HG03378 (cell line): ENCODE data around the gene SYNE2.
"Not testable (repeated sequence)": the region's sequence is repeated elsewhere in the genome, so short reads cannot be mapped to it uniquely, and the experiment has no call there.

ENCODE experiments used
- ATAC-seq: cut with Tn5 transposase; IDR thresholded peaks from one replicate; pipeline ENCODE4 v1.9.1; 2021; ENCODE audit warnings: mild to moderate bottlenecking, moderate library complexity; ENCODE audit not compliant: unreplicated experiment

Gene SYNE2

DNA sequence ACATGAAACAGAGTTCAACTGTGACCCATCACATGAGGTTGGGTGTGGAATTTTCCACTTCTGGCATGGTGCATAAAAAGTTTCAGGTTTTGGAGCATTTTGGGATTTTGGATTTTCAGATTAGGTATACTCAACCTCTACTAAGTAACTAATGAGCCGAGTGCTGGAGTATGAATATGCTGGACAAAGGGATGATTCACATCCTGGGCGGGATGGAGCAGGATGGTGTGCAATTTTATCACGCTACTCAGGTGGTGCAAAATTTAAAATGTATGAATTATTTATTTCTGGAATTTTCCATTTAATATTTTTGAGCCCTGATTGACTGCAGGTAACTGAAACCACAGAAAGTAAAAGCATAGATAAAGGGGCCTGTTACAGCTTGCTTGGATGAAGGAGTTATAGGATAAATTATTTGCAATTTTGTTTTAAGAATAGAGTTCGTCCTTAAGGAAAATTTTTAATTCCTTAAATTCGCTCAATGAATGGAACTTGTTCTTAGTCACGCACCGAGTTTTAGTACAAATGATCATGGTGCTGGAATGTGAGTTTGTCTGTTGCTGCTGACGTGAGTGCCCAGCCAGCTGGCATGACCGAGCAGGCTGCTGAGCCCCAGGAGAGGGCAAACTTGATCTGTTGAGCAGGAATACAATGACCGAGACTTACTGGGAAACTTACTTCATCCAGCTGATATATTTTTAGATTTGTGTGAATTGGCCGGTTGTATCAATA is 265.0 kb downstream of the SYNE2 start:
- no peak for ATAC-seq

DNA sequence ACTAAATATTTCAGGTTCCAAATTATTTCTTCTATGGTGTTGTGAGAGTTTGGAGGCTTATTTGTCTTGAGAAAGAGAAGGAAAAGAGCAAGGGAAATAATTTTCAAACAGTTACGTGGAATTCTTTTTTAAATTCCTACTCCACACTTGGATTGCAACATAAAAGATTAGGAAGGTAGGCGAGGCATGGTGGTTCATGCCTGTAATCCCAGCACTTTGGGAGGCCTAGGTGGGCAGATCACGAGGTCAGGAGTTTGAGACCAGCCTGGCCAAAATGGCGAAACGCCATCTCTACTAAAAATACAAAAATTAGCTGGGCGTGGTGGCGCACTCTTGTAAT is 265.6 kb downstream of the SYNE2 start:
- not testable (repeated sequence) for ATAC-seq

GRCh38 chr14:64118892-64119291 is 266.1 kb downstream of the SYNE2 start:
- no peak for ATAC-seq

- no peak for ATAC-seq
Measured at GRCh38 chr14:64119500-64119899, 266.7 kb downstream of the SYNE2 start.

DNA sequence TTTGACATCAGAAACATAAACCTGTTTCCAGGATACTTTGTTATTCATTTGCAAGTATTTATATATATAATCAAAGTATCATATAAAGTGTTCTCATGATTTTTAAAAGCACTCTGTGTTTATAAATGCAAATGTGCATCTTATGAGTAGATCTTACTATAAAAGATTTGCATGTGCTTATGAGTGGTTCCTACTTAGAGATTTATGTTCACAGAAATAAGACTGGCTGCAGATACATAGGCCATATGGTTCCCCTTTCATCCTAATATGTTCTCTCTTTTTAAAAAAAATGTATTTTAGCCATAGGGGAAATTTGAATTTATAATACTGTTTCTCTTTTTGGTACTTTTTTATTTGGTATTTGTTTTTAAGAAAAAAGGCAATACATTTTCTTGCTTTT is 267.2 kb downstream of the SYNE2 start:
- ATAC-seq, result no peak

GRCh38 chr14:64123241-64123822 is 270.5 kb downstream of the SYNE2 start:
- ATAC-seq, result no peak

- ATAC-seq, result no peak
Measured at GRCh38 chr14:64125270-64125669, 272.5 kb downstream of the SYNE2 start.

- no peak for ATAC-seq
Measured at GRCh38 chr14:64126548-64126947, 273.7 kb downstream of the SYNE2 start.

DNA sequence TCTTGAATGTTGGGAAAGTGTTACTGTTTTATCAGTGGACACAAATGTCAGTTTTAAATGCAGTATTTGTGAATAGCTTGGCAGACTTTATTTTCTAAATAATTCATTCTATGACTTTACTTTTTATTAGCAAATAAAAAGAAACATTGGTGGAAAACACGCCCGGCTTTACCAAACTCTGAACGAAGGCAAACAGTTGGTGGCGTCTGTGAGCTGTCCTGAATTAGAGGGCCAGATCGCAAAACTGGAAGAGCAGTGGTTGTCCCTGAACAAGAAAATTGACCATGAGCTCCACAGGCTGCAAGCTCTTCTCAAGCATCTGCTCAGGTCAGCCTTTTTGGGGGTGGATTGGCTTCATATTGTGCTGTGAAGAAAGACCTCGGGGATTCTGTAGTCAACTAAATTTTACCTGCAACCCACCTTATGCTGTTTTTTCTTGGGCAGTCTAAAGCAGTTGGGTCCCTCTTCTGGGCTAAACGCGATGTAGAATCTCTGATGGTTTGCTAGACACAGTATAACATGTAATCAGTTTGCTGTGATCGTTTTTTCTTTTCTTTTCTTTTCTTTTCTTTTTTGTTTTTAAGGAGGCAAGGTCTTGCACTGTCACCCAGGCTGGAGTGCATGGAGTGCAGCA is 285.0 kb downstream of the SYNE2 start:
- no peak for ATAC-seq

DNA sequence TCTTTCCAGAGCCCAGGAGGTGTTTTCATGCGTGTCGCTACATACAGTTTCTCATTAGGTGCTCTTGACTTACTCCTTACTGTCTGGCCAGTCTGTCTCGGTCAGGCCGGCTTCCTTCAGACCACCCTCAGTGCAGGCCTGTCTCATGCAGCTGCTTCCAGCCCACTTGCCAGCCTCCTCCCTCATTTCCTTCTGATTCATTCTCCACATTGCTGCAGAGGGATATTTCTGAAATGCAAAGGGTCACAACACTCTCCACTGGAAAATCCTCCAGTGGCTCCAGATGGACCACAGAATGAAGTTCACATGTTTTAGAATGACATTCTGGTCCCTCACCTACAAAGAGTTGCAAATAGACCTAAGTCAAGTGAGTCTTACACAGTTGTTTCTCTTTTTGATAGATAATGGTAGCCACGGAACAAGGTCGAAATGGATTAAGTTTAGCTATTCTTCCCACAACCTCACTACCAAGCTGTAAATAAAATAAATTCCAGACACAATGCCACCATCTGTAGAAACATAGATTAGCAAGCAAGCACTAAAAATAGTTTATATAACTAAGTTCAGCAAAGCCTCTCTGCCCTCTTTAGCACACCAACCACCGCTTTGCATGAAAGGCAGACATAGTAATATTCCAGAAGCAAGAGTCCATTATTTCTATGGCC is 294.5 kb downstream of the SYNE2 start:
- ATAC-seq, result no peak

DNA sequence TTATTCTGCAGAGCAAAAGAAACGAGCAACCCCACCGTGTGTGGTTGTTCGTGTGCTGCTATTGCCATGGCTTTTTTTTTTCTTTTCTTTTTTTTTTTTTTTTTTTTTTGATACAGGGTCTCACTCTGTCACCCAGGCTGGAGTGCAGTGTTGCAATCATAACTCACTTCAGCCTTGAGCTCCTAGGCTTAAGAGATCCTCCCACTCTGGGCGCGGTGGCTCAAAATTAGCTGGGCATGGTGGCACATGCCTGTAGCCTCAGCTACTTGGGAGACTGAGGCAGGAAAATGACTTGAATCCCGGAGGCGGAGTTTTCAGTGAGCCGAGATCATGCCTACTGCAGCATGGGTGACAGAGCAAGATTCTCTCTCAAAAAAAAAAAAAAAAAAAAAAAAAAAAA is 297.1 kb downstream of the SYNE2 start:
- ATAC-seq, result no peak

DNA sequence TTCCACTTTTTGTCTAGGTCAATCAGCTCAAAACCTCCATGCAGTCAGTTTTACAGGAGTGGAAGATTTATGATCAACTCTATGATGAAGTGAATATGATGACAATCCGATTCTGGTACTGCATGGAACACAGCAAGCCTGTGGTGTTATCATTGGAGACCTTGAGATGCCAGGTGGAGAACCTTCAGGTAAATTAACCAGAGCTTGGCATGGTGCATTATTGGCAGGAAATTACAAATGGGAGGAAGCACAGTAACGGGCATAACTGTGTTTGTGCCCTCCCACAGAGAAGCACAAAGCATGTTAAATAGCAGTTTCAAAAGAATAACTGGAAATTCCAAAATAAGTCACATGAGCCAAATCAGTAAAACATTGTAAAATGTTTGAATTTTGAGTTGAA is 305.8 kb downstream of the SYNE2 start:
- ATAC-seq, result no peak

DNA sequence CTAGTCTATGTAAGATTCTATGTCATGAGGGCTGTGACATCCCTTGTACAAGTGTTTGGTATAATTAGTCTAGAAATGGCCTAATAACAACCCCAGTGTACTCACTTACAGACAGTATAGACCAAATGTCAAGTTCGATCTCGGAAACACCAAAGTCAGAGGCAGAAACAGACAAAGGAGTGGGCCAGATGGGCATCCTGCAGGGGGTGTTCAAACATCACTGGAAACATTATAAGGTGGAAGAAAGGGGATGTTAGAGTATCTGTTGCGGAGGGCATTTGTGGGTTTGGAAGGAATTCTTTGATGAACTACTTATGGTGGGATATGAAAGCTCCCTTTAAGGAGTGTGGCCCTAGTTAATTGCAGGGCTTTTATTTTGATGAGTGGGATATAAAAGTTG is 306.8 kb downstream of the SYNE2 start:
- ATAC-seq, result no peak

DNA sequence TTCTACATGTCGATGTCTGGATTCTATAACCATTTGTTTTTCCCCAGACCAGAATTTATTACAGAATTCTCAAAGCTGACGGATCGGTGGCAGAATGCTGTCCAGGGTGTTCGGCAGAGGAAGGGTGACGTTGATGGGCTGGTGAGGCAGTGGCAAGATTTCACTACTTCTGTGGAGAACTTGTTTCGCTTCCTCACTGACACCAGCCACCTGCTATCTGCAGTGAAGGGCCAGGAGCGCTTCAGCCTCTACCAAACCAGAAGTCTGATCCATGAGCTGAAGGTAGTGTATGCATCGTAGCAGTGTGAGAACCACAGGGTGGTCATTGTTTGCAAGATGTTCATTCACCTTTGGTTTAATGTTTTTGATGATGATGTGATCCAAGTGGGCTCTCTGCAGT is 317.4 kb downstream of the SYNE2 start:
- no peak for ATAC-seq

DNA sequence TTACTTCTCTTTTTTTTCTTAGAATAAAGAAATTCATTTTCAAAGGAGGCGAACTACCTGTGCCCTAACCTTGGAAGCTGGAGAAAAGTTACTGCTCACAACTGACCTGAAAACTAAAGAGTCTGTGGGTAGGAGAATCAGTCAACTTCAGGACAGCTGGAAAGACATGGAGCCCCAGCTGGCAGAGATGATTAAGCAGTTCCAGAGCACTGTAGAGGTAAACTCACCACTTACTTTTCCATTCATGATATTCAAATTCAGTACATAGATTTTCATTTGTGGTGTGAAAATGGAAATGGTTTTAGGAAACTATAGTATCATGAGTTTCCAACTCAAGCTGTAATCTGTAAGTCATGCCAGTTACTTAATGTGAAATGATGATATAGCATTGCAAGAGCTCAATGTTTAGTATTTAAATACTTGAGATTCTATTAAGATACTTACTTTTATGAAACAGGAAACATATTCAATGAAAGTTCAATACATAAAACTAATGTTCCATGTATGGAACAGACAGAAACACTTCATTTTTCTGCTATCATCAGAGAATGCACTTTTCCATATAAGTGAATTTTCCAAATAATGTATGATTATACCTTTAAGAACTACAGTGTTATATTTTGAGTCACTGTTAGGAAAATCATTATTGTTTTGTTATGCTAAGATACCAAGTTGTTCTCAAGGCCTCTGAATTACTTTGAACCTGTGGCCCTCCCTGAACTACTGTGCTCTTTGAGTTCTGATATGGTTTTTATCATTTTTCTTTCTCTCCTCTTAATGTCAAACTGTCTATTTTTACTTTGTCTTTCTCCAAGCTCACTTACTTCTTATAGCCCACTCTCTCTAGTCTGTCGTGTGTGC is 322.3 kb downstream of the SYNE2 start:
- ATAC-seq, result no peak

- ATAC-seq, result no peak
Measured at GRCh38 chr14:64176330-64176729, 323.5 kb downstream of the SYNE2 start.

DNA sequence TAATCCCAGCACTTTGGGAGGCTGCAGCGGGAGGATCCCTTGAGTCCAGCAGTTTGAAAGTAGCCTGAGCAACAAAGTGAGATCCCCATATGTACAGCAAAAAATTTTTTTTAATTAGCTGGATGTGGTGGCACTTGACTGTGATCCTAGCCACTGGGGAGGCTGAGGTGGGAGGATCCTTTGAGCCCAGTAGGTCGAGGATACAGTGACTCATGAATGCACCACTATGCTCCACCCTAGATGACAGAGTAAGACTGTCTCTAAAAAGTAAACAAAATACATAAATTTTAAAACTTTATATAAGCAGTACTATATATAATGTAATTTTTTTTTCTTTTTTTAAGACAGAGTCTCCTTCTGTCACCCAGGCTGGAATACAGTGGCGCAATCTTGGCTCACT is 326.0 kb downstream of the SYNE2 start:
- ATAC-seq, result no peak

DNA sequence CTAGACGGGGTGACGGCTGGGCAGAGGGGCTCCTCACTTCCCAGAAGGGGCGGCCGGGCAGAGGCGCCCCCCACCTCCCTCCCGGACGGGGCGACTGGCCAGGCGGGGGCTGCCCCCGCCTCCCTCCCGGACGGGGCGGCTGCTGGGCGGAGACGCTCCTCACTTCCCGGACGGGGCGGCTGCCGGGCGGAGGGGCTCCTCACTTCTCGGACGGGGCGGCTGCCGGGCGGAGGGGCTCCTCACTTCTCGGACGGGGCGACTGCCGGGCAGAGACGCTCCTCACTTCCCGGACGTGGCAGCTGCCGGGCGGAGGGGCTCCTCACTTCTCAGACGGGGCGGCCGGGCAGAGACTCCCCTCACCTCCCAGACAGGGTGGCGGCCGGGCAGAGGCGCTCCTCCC is 330.1 kb downstream of the SYNE2 start:
- not testable (repeated sequence) for ATAC-seq

DNA sequence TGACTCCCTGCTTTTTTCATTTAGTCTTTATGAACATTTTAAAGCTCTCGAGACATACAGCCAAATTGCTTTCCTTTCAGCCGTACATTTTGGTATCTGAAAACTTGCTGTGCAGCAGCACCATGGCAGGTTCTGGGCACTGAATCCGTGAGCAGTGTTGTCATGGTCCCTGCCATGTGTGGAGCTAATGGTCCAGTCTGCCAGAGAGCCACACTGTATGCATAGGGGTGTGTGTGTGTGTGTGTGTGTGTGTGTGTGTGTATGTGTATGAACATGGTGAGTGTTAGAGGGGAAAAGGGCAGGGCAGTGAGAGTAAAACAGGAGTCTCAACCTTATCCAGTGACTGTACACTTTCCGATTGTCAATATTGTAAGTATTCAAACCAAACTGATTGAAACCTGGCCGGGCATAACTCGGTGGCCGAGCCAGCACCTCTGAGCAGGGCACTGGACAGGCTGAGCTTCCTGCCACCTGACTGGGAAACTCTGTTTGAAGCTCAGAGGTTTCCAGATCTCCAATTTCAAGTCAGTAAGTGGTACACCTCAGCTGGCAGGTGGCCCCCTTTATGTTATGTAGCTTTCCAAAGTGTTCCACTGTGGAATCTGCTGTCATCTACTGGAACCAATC is 331.4 kb downstream of the SYNE2 start:
- ATAC-seq, result no peak

- ATAC-seq, result no peak
Measured at GRCh38 chr14:64185184-64185583, 332.4 kb downstream of the SYNE2 start.
